ENCODE data around the gene KDM8.
A peak's percentile ranks its signal among the peaks of the same experiment; 100 is the strongest.

Gene KDM8

DNA sequence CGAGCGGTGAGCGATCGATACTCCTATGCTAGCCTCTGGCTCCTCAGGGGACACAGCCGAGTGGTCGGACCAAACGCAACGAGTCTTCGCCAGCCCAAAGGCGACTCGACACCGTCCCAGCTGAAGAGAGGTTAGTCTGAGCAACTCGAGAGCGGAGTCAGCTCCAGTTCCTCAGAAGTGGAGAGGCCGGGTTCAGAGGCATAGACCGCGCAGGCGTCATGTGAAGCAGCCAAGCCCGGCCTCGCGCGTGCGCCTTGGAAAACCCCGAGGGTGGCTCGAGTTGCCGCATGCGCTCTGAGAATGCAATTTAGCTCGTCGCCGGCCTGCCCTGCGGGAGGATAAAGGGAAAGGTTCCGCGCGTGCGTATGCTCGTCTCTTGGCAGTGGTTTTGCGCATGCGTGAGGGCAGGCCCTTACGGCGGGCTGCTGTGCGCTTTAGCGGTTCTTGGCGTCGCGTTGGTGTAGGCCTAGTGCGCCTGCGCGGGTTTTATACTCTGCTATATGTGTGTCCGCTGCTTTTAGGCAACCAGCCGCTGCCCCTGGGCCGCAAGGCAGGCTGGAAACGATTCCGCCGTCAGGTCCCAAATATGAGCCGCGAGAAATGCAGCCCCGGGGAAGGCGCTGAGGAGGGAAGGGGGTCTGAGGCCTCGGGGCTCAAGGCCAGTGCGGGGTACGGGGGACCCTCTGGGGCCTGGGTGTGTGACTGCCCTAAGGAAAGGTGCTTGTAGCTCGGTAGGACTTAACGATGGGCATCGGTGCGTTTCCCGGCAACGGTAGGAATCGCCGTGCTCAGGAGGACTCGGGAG is at the start of gene KDM8:
KDM8 (plus strand) TSS at position 20 of the 805 bp plus-strand sequence. CDS start 6,598 bp downstream, outside the sequence.
- peak; percentile 95 for DNase-seq (ENCODE audit: low read depth)

DNA sequence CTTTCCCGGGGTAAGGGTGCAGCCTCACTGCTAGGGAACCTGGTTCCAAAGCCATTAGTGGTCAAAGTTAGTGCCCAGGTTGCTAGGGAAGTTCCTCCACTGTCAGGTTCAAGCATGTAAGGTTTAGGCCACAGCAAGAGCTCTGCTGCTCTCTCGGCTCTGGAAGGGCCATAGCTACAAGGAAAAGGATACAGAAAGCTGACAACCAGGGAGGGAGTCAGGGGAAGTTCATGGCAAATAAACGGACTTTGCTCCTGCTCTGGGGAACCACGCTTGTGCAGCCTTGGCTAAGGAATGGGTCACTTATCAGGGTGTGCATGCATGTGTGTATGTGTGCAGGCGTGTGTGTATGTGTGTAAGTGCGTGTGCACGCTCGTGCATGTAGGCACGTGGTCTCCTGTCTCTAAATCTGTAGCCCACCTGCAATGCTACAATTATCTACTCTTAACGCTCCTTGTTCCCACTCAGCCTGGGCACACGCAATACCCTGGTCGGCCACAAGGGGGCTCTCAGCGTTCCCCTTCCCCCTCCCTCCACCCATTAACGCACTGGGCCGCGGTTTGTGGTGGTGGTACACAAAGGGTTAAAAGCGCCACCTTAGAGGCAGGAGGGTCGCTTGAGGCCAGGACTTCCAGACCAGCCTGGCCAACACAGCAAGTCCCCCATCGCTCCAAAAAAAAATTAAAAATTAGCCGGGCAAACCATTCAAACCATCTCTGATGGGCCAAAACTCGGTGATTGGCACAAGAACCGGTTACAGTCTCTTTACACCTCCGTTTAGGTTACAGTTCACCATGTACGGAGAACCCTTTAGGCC is 48.4 kb upstream of the KDM8 start:
- DNase-seq (ENCODE audit: low read depth), result no peak

DNA sequence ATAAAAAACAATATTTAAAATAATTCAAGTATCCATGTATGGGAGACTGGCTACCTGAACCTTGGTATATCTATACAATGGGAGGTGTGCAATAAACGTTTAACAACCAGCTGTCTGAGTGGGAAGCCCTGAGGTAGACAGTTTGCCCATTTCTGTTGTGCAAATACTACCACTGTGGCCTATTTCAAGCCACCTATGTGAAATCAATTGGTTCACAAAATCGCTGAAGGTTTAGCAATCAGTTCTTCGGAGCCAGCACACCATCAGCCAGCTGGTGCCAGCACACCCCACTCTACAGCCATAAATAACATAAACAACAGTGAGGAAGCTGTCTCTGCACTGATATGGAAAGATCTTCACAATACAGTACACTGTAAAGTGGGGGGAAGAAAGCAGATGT is 46.7 kb upstream of the KDM8 start:
- no peak for DNase-seq (ENCODE audit: low read depth)

DNA sequence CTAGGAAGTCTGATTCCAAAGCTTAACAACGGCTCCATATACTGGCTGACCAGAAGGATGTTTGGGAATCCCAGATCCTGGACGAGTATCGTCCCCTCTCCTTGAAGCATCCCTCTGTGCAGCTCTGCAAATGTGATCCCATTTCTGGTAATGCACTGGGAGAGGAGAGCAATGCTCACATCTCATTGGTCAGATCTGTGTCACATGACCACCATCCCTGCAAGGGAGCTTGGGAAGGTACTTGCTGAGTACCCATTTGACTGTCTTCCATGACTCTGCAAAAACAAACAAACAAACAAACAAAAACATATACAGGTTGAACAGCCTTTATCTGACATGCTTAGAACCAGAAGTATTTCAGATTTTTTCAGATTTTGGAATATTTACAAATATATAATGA is 41.9 kb upstream of the KDM8 start:
- no peak for DNase-seq (ENCODE audit: low read depth)

DNA sequence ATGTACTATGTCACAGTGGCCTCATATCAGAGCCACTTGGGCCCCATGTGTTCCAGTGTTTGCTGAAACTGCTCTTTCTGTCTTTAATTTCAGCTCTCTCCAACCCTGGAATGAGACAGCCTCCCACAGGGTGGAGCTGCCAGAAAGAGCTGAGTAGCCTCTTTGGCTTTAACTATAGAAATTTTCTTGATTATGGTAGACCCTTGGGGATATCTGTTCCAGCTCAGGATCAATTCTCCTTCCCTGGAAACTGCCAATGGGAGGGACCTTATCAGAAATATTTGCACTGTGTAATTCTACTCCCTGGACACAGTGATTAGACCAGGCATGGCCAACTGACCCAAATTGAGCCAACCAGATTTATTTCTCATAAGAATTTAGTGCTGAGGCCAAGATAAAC is 39.0 kb upstream of the KDM8 start:
- no peak for DNase-seq (ENCODE audit: low read depth)

DNA sequence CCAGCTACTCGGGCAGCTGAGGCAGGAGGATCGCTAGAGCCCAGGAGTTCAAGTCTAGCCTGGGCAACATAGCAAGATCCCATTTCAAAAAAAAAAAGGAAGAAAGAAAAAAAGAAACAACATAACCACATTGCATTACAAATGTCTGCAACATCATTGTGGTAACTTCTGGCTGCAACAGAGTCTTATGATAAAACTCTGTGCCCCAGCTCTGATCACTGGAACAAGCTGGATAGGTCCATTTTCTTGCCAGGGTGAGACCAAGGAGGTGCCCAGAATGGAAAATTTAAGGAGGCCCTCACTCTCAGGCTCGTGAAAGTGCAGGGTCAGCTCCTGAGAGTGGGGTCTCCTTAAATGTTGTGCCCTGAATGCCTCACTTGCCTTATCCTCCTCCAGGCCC is 37.8 kb upstream of the KDM8 start:
- no peak for DNase-seq (ENCODE audit: low read depth)

DNA sequence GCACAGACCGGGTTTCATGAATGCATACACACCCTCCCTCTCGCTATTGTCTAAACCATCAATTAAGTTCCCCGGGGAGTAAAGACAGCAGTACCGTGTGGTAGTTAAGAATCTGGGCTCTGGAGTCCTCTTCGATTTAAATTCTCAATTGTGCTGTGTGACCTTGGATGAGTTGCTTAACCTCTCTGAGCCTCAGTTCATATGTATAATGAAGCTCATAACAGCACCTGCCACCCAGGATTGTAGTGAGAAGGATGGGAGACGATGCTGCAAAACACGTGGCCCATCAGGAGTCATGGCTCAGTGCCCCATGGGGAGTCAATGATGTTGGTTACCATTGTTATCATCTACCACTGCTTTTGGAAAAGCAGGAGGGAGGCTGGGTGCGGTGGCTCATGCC is 34.5 kb upstream of the KDM8 start:
- DNase-seq (ENCODE audit: low read depth), result no peak

DNA sequence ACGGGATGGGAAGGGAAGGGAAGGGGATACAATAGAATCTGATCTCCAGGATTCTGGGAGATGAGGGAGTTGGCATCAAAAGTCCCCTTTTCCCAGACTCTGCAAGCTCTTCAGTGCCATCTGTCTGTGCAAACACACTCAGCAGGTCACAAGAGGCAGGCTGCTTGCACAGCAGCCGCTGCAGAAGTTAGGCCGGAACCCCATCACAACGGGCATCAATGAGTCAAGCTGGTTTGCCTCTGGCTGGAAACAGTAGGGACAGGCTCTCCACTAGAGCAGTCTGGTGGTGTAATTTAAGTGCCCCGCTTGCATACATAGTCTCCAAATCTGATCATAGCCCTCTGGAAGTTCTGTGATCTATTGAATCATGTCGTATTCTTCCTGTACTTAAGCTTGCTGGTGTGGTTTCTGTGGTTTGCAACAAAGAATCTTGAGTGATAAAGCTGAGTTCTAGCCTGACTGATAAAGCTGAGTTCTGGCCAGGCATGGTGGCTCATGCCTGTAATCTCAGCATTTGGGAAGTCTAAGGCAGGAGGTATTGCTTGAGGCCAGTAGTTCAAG is 33.7 kb upstream of the KDM8 start:
- peak; percentile 34 for DNase-seq (ENCODE audit: low read depth)

DNA sequence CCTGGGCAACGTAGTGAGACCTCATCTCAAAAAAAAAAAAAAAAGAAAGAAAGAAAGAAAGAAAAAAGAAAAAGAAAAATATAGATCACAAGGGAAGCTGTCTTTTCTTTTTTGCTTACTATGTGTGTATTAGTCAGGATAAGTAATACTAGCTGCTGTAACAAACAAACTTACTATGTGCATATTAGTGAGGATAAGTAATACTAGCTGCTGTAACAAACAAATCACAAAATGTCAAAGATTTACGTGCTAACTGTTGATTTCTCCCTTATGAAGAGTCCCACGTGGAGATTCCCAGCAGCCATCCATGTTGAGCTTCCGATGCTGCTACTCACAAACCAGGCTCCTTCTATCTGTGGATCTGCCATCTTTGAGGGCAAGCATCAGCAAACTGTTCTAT is 31.7 kb upstream of the KDM8 start:
- no peak for DNase-seq (ENCODE audit: low read depth)

DNA sequence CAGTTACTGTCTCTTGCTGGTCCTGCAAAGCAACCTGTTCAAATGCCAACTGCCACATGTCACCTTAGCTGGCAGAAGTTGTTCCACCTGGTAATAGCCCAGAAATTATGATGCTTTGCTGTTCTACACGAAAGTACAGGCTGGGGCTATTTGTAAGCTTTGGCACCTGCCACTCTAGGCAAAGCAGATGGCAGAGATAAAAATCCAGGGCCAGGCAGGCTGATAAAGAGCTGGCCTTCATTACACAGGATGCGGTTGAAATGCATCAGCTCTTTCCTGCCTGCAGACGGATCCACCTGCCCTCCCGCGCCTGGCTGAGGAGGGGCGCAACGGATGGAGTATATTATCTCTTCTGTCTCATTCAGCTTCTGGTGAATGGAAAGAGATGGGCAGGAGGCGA is 29.3 kb upstream of the KDM8 start:
- no peak for DNase-seq (ENCODE audit: low read depth)

DNA sequence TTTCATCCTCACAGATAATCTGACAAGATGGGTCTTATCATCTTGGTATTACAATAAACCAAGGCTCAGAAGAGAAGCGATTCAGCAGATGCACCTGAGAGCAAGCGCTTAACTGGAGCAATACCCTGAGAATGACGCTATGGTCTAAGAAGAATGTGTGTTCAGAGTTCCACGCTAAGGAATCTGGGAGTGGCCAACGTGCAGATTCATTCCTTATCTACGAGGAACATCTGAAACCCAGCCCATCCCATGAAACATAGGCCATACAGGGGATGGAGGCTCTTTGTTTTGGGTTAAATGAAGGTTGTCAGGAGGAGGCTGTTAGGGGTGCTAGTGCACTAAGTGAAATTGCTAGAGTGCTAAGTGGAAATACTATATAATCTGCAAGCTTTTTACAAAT is 28.5 kb upstream of the KDM8 start:
- peak; percentile 33 for DNase-seq (ENCODE audit: low read depth)

DNA sequence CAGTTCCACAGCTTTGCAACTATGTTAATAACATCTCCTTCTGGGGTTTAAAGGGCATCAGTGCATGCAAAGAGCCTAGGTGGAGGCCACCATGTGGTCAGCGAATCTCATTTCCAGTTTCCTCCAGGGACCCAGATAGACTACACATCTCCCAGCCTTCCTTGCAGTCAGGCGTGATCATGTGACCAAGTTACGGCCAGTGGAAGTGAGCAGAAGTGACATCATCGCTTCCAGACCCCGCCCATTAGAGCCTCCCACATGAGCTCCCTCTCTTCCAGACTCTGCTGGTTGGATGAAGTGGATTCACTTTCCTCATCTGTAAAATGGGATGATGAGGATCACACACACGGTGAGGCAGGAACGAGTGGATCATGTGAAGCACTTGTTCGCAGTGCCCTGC is 27.4 kb upstream of the KDM8 start:
- no peak for DNase-seq (ENCODE audit: low read depth)

DNA sequence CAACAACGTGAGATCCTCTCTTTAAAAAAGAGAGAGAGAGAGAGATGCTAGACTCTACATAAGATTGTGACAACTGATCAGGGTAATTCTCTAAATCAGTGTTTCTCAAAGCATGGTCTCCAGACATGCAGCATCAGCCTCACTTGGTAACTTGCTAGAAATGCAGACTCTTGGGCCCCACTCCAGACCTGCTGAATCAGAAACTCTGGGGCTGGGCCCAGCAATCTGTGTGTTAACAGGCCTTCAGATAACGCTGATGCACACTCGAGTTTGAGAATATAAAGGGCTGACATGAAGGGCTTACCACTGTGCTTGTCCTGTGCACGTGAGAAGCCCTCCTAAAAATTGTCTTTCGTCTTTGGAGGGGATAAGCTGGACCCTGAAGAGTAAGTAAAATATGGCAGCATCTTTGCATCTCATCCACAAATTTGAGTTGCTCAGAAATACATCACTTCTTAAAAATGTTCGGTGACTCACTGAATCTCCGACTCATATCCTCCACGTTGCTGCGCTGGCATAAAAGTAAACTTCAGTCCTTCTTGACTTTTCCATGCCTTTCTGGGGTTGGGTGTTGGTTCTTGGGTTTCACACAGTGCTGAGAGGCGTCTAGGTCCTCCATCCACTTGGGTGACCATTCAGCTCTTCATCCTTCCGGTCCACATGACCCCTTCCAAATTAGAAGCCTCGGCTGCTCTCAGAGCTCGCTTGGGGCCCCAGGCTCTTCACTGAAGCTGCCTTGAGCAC is 26.1 kb upstream of the KDM8 start:
- peak; percentile 49 for DNase-seq (ENCODE audit: low read depth)

DNA sequence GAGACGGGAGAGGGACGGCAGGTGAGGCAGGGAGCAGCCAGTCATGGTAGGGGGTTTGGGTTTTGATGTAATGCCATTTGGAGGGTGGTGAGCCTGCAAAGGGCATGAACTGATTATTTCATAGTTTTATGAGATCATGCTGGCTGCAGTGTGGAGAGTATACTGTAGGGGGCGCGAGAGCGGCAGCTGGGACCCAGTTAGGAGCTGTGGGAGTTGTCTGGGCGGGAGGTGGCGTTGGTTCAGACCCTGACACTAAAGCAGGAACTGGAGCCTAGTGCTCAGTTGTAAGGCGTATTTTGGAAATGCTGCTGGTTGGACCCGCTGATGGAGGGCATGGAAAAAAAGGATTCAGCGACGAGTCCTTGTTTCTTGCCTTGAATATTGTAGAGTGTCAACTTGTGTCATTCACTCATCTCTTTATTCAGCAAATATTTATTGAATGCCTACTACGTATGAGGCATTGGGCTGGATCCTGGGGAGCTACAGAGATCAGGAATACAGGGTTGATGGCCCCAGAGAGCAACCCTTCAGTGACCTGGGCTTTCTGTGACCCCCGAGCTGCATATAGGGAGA is 23.7 kb upstream of the KDM8 start:
- no peak for DNase-seq (ENCODE audit: low read depth)

DNA sequence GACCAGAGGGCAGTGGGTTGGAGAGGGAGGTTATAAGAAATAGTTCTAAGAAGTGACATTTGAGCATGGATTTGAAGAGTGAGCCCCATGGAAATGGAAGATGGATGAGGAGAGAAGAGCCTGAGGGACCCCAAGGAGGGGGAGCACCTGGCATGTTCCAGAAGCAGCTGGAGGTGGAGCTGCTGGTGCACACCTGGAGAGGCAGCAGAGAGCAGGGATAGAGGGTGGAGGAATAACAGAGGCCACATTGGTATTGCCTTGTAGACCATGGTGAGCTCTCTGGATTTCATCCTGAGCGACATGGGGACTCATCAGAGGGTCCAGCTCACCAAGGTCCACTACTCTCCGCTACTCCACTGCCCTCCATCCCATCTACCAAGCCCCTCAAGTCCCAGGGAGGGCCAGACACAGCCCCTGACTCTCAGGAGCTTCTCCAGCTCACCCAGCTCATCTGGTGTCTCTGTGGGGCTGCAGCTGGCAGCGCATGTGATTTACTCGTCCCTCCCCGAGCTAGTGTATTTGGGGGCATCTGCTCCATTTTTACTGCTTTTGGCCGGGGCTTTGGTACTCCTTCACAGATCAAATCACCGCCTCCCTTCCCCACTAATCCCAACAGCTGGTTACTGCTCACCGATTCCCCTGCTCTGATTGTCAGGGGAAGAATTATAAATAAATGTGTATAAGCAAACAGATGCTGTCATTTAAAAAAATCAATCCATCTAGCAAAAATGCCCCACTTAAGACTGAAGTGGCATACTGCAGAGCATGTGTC is 22.1 kb upstream of the KDM8 start:
- DNase-seq (ENCODE audit: low read depth), result no peak

DNA sequence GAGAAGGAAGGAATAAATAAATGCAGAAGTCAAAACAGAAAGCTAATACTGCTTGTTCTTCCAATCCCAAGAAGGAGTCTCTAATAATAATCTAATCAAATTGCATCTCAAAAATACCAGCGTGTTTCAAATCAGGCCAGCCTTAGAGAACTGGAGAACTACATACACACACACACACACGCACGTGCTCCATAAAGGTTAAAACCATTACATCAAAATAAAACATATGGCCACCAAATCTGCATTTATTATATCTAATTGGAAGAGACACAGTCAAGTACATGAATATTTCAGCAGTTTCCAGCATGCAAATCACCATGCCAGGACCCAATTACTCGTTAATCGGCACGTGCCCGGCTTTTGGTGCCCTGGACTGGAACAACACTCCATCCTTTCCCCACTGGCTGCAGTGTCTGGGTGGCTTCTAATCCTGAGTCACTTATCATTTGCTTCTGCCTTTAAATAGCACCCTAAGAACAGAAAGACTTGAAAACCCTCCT is 20.4 kb upstream of the KDM8 start:
- no peak for DNase-seq (ENCODE audit: low read depth)

DNA sequence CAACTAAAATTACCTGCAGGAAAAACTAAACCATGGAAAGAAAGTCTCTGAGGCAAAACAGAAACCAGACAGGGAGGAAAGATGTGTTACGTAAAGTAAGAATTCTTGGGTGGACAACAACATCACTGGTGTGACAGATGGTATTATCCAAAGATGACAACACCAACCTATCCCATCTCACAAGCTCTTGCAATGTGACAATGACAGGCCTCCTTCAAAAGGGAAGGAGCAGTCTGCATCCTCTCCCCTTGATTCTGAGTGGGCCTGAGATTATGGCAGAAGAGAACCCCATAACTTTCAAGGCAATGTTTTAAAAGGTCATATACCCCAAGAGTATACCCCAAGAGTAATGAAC is 17.6 kb upstream of the KDM8 start:
- DNase-seq (ENCODE audit: low read depth), result no peak

DNA sequence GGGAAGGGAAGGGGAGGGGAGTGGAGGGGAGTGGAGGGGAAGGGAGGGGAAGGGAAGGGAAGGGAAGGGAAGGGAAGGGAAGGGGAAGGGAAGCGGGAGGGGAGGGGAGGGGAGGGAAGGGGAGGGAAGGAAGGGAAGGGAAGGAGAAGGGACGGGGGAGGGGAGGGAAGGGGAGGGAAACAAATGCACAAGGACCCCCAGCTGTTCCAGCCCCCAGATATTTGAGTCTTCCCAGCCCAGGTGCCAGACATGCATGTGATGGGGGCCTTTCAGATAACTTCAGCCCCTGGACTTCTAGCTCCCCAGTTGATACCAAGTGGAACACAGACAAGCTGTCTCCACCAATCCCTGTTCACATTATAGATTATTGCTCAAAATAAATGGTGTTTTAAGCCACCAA is 14.7 kb upstream of the KDM8 start:
- DNase-seq (ENCODE audit: low read depth), result no peak

DNA sequence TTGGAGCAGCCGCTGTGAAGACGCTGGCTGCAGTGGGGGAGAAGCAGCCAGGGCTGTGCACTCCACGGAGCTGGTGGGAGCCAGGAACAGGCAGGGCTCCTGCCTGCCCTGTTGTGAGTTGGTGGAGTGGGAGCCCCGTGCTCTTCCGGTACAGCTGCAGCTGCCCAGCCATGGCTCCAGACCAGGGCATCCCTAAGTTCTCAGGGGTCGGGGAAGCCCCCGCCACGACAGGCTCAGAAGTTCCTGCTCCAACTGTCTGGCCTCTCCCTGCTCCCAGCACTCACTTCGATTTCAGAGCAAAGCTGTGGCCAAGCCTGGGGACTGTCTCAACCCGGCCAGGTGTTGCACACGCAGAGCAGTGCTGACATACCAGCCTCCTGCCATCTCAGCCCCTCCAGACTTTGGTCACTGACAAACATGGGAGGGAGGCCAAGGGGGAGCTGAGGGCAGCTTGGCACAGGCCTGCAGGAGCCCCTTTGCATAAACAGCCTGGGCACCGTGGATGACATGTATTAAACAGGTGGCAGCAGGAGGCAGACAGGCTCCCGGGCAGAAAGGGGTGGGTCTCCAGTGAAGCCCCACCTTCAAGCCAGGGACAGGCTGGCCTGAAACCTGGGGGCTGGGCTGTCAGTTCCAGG is 13.9 kb upstream of the KDM8 start:
- no peak for DNase-seq (ENCODE audit: low read depth)

DNA sequence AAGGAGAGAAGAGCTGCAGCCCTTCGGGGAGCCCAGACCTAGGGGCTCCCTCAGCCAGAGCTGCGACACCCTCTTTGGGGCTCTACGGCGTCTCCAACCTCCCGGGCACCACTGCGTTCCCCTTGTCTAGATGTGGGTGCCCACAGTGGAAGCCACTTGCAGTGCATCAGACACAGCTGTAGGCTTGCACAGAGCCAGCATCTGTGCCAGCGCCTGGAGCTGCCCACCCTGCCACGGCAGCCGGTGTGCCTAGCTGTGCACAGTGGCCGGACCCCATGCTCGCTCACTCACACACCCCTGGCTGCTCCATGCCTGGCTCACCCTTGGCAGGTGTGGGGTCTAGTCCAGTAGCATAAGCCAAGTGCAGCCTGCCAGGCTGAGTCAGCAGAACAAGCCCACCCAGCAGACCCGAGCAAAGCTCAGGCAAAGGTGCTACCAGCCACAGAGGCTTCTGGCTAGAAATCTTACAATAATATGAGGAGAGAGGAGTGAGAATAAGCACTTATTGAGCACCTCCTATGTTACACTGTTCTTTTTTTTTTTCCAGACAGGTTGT is 12.9 kb upstream of the KDM8 start:
- no peak for DNase-seq (ENCODE audit: low read depth)
